Body of pancreas (tissue), 4 donors: ENCODE results near the gene GRP. TPM values are rescaled to one million over a fixed set of nuclear protein-coding genes. Genes with fewer than 3 reads are reported as not detected.

Experiments used
- ATAC-seq: fragments of 150-250 bp; one replicate; pipeline ENCODE4 v1.9.1; 2016
- DNase-seq, 4 donors: peaks; one replicate each; pipeline ENCODE4 v3.0.0-alpha.2; 2019
- H3K27ac ChIP-seq, 4 donors: fragments of 200-600 bp; sonication (generic); 1 replicate in 3 of 4; 2 replicates in 1 of 4; pipeline versions ENCODE4 v1.5.1 to v1.6.1; 2016 to 2019; ENCODE audit warnings: mild to moderate bottlenecking in 1 of 4, mixed read lengths in 1 of 4, moderate library complexity in 1 of 4
- H3K27me3 ChIP-seq, 2 donors: fragments of 200-600 bp; sonication (generic); one replicate each; pipeline ENCODE4 v1.6.0; 2016; ENCODE audit warnings: mild to moderate bottlenecking in 1 of 2
- H3K36me3 ChIP-seq, 2 donors: fragments of 200-600 bp; sonication (generic); replicated peaks in 1 of 2; 2 replicates each; pipeline ENCODE4 v1.5.1; 2016; ENCODE audit warnings: low read depth in 2 of 2; ENCODE audit not compliant: insufficient read depth in 1 of 2
- H3K4me1 ChIP-seq: fragments of 200-600 bp; sonication (generic); one replicate; pipeline ENCODE4 v1.6.0; 2016
- H3K4me3 ChIP-seq, 2 donors: fragments of 200-600 bp; sonication (generic); 1 replicate in 1 of 2; 2 replicates in 1 of 2; pipeline ENCODE4 v1.5.1; 2016 to 2019
- H3K9me3 ChIP-seq, 3 donors: fragments of 200-600 bp; sonication (generic); 1 replicate in 2 of 3; 2 replicates in 1 of 3; pipeline ENCODE4 v1.5.1; 2016
- CTCF ChIP-seq, 7 experiments: fragments of 450-650 bp in 4 of 7; fragments of 200-600 bp in 3 of 7; sonication (generic) in 3 of 7; IDR thresholded peaks; one replicate each; pipeline ENCODE4 v1.5.1; 2016 to 2019; ENCODE audit warnings: antibody characterized with exemption in 7 of 7
- POLR2A ChIP-seq, 3 donors: fragments of 450-650 bp; IDR thresholded peaks; one replicate each; pipeline ENCODE4 v1.6.1; 2016; ENCODE audit warnings: antibody characterized with exemption in 3 of 3, mild to moderate bottlenecking in 2 of 3
- WGBS, 2 donors: methylation state at CpG; one replicate each; pipeline ENCODE4 v1.1.5; 2017; 5-methylcytosine and 5-hydroxymethylcytosine counted together
- intact Hi-C: fragments of 100-400 bp; cut with DNase I; formaldehyde crosslinking; loops from one replicate; pipeline ENCODE4 v1.15.1; 2023
- total RNA-seq, 2 donors: library from RNA; depleted of rRNA; stranded (reverse); fragments of >200 nt; gene quantifications; one replicate each; pipeline ENCODE4 v1.1.0, GENCODE V29; 2016

GRP gene
- total RNA-seq, 2 donors from 2014 or later: 5.2 TPM; not detected in 1

GRCh38 chr18:59220784-59221765, 1.1 kb downstream of the GRP start:
- 2 to 5% methylated on average over 35 to 43 of the region's 47 CpGs for WGBS, 2 donors
- H3K36me3 ChIP-seq: no peaks in the 10 kb centered on the region
- no peaks in the 10 kb centered on the region for H3K9me3 ChIP-seq
- no peak for ATAC-seq
- H3K27me3 ChIP-seq: no peaks in the 10 kb centered on the region
- intact Hi-C loops: no loop called here
- H3K4me1 ChIP-seq: peaks cover 14% of the 10 kb centered on the region
- H3K4me3 ChIP-seq: no peak overlapping the region
- no peak for DNase-seq
- TF ChIP-seq POLR2A (IDR thresholded peaks at IDR 0.05): no peak
- no peak for TF ChIP-seq CTCF (IDR thresholded peaks at IDR 0.05)
- H3K27ac ChIP-seq: no peak overlapping the region

- H3K9me3 ChIP-seq: no peaks in the 10 kb centered on the region
- intact Hi-C loops: no loop called here
- peaks cover 14% of the 10 kb centered on the region for H3K4me1 ChIP-seq
- no peak overlapping the region for H3K4me3 ChIP-seq
- no peak for ATAC-seq
- no peak overlapping the region for H3K27ac ChIP-seq
- H3K36me3 ChIP-seq: no peaks in the 10 kb centered on the region
- no peak for TF ChIP-seq POLR2A (IDR thresholded peaks at IDR 0.05)
- TF ChIP-seq CTCF (IDR thresholded peaks at IDR 0.05): no peak
- no peaks in the 10 kb centered on the region for H3K27me3 ChIP-seq
- no peak for DNase-seq
- WGBS, 2 donors: 51 to 64% methylated on average over 2 of the region's 2 CpGs
Observed at GRCh38 chr18:59222341-59222740, 2.4 kb downstream of the GRP start.

GRCh38 chr18:59228351-59228750, 8.4 kb downstream of the GRP start:
- Histone ChIP-seq H3K36me3 (no peaks in the 10 kb centered on the region), H3K4me1 (no peaks in the 10 kb centered on the region), H3K27ac (no peak overlapping the region), H3K9me3 (no peaks in the 10 kb centered on the region), H3K4me3 (no peak overlapping the region), H3K27me3 (no peaks in the 10 kb centered on the region)
- TF ChIP-seq POLR2A (IDR thresholded peaks at IDR 0.05): no peak
- TF ChIP-seq CTCF (IDR thresholded peaks at IDR 0.05): no peak
- intact Hi-C loops: no loop called here
- DNase-seq: no peak
- WGBS, 2 donors: 21 to 32% methylated on average over 1 of the region's 1 CpG
- ATAC-seq: no peak

GRCh38 chr18:59229191-59229590, 9.2 kb downstream of the GRP start:
- no peaks in the 10 kb centered on the region for H3K36me3 ChIP-seq
- H3K27ac ChIP-seq: no peak overlapping the region
- TF ChIP-seq CTCF (IDR thresholded peaks at IDR 0.05) (no peak), POLR2A (IDR thresholded peaks at IDR 0.05) (no peak)
- DNase-seq (no peak), ATAC-seq (no peak)
- intact Hi-C loops: no loop called here
- no peaks in the 10 kb centered on the region for H3K4me1 ChIP-seq
- WGBS, 2 donors: 78 to 94% methylated on average over 2 of the region's 2 CpGs
- H3K27me3 ChIP-seq: no peaks in the 10 kb centered on the region
- no peaks in the 10 kb centered on the region for H3K9me3 ChIP-seq
- H3K4me3 ChIP-seq: no peak overlapping the region
